Measurements from ENCODE around the gene ARHGEF12.

Gene ARHGEF12

GRCh38 chr11:120327311-120327710 lies 8.9 kb upstream of the ARHGEF12 start:
- ChIA-PET CTCF (interaction anchor here (1.6 to 2.2 kb wide), 2 partner anchors 10 to 13 kb away, joined by 5 read pairs; no protein-coding TSS in a partner anchor), POLR2A (interaction anchor here (1.7 kb wide), 1 partner anchor 11 kb away, joined by 3 read pairs; no protein-coding TSS in a partner anchor)
- 100% methylated on average over 1 of the region's 4 CpGs for WGBS (ENCODE audit: insufficient coverage)
- no peak overlapping the region for H3K4me3 ChIP-seq (ENCODE audit: control insufficient read depth in 1 of 7, extremely low read depth in 1 of 7, insufficient read depth in 4 of 7, low read depth in 2 of 7, low read length in 6 of 7)
- peaks cover 1 to 29% (median 15%) of the 10 kb centered on the region in 4 experiments for H3K4me1 ChIP-seq (ENCODE audit: control extremely low read depth in 1 of 4, control insufficient read depth in 4 of 4, insufficient read depth in 4 of 4, low read length in 3 of 4)
- peaks cover 0 to 19% (median 0%) of the 10 kb centered on the region in 5 experiments for H3K27me3 ChIP-seq (replicated peaks in 2 of 5; ENCODE audit: control insufficient read depth in 4 of 5, insufficient read depth in 5 of 5, low read length in 4 of 5)
- H3K9me3 ChIP-seq (ENCODE audit: control extremely low read depth in 1 of 5, control insufficient read depth in 4 of 5, insufficient read depth in 2 of 5, low read depth in 1 of 5, low read length in 4 of 5), result no peaks in the 10 kb centered on the region
- H3K36me3 ChIP-seq (ENCODE audit: control insufficient read depth in 4 of 4, insufficient read depth in 4 of 4, low read length in 3 of 4), result peaks cover 0 to 18% (median 5%) of the 10 kb centered on the region in 4 experiments
- no peak overlapping the region for H3K27ac ChIP-seq (ENCODE audit: insufficient read depth in 1 of 2, low read depth in 1 of 2, low read length in 2 of 2, poor library complexity in 1 of 2, severe bottlenecking in 2 of 2)
- no peak for DNase-seq

- Histone ChIP-seq H3K4me1 (ENCODE audit: control extremely low read depth in 1 of 4, control insufficient read depth in 4 of 4, insufficient read depth in 4 of 4, low read length in 3 of 4) (peaks cover 1 to 35% (median 15%) of the 10 kb centered on the region in 4 experiments), H3K9me3 (ENCODE audit: control extremely low read depth in 1 of 5, control insufficient read depth in 4 of 5, insufficient read depth in 2 of 5, low read depth in 1 of 5, low read length in 4 of 5) (no peaks in the 10 kb centered on the region), H3K36me3 (ENCODE audit: control insufficient read depth in 4 of 4, insufficient read depth in 4 of 4, low read length in 3 of 4) (peaks cover 0 to 18% (median 5%) of the 10 kb centered on the region in 4 experiments), H3K27me3 (replicated peaks in 2 of 5; ENCODE audit: control insufficient read depth in 4 of 5, insufficient read depth in 5 of 5, low read length in 4 of 5) (peaks cover 0 to 16% (median 0%) of the 10 kb centered on the region in 5 experiments), H3K4me3 (ENCODE audit: control insufficient read depth in 1 of 7, extremely low read depth in 1 of 7, insufficient read depth in 4 of 7, low read depth in 2 of 7, low read length in 6 of 7) (no peak overlapping the region), H3K27ac (ENCODE audit: insufficient read depth in 1 of 2, low read depth in 1 of 2, low read length in 2 of 2, poor library complexity in 1 of 2, severe bottlenecking in 2 of 2) (no peak overlapping the region)
- no peak for DNase-seq
- ChIA-PET CTCF (no interaction called here), POLR2A (no interaction called here)
- 97% methylated on average over 2 of the region's 3 CpGs for WGBS (ENCODE audit: insufficient coverage)
These were observed 6.7 kb upstream of the ARHGEF12 start for GRCh38 chr11:120329556-120329955.

GRCh38 chr11:120330045-120330444 lies 6.2 kb upstream of the ARHGEF12 start:
- peaks cover 0 to 17% (median 0%) of the 10 kb centered on the region in 5 experiments for H3K27me3 ChIP-seq (replicated peaks in 2 of 5; ENCODE audit: control insufficient read depth in 4 of 5, insufficient read depth in 5 of 5, low read length in 4 of 5)
- peaks cover 0 to 18% (median 5%) of the 10 kb centered on the region in 4 experiments for H3K36me3 ChIP-seq (ENCODE audit: control insufficient read depth in 4 of 4, insufficient read depth in 4 of 4, low read length in 3 of 4)
- WGBS (ENCODE audit: insufficient coverage), result 91% methylated on average over 5 of the region's 6 CpGs
- peaks cover 3 to 32% (median 13%) of the 10 kb centered on the region in 4 experiments for H3K4me1 ChIP-seq (ENCODE audit: control extremely low read depth in 1 of 4, control insufficient read depth in 4 of 4, insufficient read depth in 4 of 4, low read length in 3 of 4)
- CTCF ChIA-PET, result no interaction called here
- no peak overlapping the region for H3K27ac ChIP-seq (ENCODE audit: insufficient read depth in 1 of 2, low read depth in 1 of 2, low read length in 2 of 2, poor library complexity in 1 of 2, severe bottlenecking in 2 of 2)
- no peak overlapping the region for H3K4me3 ChIP-seq (ENCODE audit: control insufficient read depth in 1 of 7, extremely low read depth in 1 of 7, insufficient read depth in 4 of 7, low read depth in 2 of 7, low read length in 6 of 7)
- H3K9me3 ChIP-seq (ENCODE audit: control extremely low read depth in 1 of 5, control insufficient read depth in 4 of 5, insufficient read depth in 2 of 5, low read depth in 1 of 5, low read length in 4 of 5), result no peaks in the 10 kb centered on the region
- DNase-seq, result no peak
- POLR2A ChIA-PET, result no interaction called here

- Histone ChIP-seq H3K36me3 (ENCODE audit: control insufficient read depth in 4 of 4, insufficient read depth in 4 of 4, low read length in 3 of 4) (peaks cover 0 to 18% (median 5%) of the 10 kb centered on the region in 4 experiments), H3K4me3 (ENCODE audit: control insufficient read depth in 1 of 7, extremely low read depth in 1 of 7, insufficient read depth in 4 of 7, low read depth in 2 of 7, low read length in 6 of 7) (no peak overlapping the region), H3K4me1 (ENCODE audit: control extremely low read depth in 1 of 4, control insufficient read depth in 4 of 4, insufficient read depth in 4 of 4, low read length in 3 of 4) (peaks cover 6 to 31% (median 16%) of the 10 kb centered on the region in 4 experiments), H3K27me3 (replicated peaks in 2 of 5; ENCODE audit: control insufficient read depth in 4 of 5, insufficient read depth in 5 of 5, low read length in 4 of 5) (peaks cover 0 to 15% (median 0%) of the 10 kb centered on the region in 5 experiments), H3K27ac (ENCODE audit: insufficient read depth in 1 of 2, low read depth in 1 of 2, low read length in 2 of 2, poor library complexity in 1 of 2, severe bottlenecking in 2 of 2) (no peak overlapping the region), H3K9me3 (ENCODE audit: control extremely low read depth in 1 of 5, control insufficient read depth in 4 of 5, insufficient read depth in 2 of 5, low read depth in 1 of 5, low read length in 4 of 5) (no peaks in the 10 kb centered on the region)
- 100% methylated on average over 2 of the region's 2 CpGs for WGBS (ENCODE audit: insufficient coverage)
- no peak for DNase-seq
- CTCF ChIA-PET, result interaction anchor here (1.0 to 1.1 kb wide), 2 partner anchors 10 kb away, joined by 3 read pairs; no protein-coding TSS in a partner anchor
- POLR2A ChIA-PET, result no interaction called here
These were observed 4.8 kb upstream of the ARHGEF12 start for GRCh38 chr11:120331301-120331996.

- POLR2A ChIA-PET, result no interaction called here
These were observed 3.1 kb upstream of the ARHGEF12 start for GRCh38 chr11:120332822-120333716.

GRCh38 chr11:120333801-120334200 lies 2.4 kb upstream of the ARHGEF12 start:
- POLR2A ChIA-PET, result no interaction called here

More at GRCh38 chr11:120332822-120333716, 3.1 kb upstream of the ARHGEF12 start:
- Histone ChIP-seq H3K36me3 (ENCODE audit: control insufficient read depth in 4 of 4, insufficient read depth in 4 of 4, low read length in 3 of 4) (peaks cover 0 to 18% (median 5%) of the 10 kb centered on the region in 4 experiments), H3K4me3 (ENCODE audit: control insufficient read depth in 1 of 7, extremely low read depth in 1 of 7, insufficient read depth in 4 of 7, low read depth in 2 of 7, low read length in 6 of 7) (no peak overlapping the region), H3K27ac (ENCODE audit: insufficient read depth in 1 of 2, low read depth in 1 of 2, low read length in 2 of 2, poor library complexity in 1 of 2, severe bottlenecking in 2 of 2) (no peak overlapping the region), H3K27me3 (replicated peaks in 2 of 5; ENCODE audit: control insufficient read depth in 4 of 5, insufficient read depth in 5 of 5, low read length in 4 of 5) (peaks cover 3 to 26% (median 14%) of the 10 kb centered on the region in 5 experiments), H3K4me1 (ENCODE audit: control extremely low read depth in 1 of 4, control insufficient read depth in 4 of 4, insufficient read depth in 4 of 4, low read length in 3 of 4) (peaks cover 5 to 33% (median 26%) of the 10 kb centered on the region in 4 experiments), H3K9me3 (ENCODE audit: control extremely low read depth in 1 of 5, control insufficient read depth in 4 of 5, insufficient read depth in 2 of 5, low read depth in 1 of 5, low read length in 4 of 5) (no peaks in the 10 kb centered on the region)
- WGBS (ENCODE audit: insufficient coverage), result 93% methylated on average over 3 of the region's 5 CpGs
- CTCF ChIA-PET, result interaction anchor here (1.0 kb wide), 1 partner anchor 9 kb away, joined by 3 read pairs; no protein-coding TSS in a partner anchor
- DNase-seq, result peak in 1 of 3 donors; percentile 58

More at GRCh38 chr11:120333801-120334200, 2.4 kb upstream of the ARHGEF12 start:
- H3K27me3 ChIP-seq (replicated peaks in 2 of 5; ENCODE audit: control insufficient read depth in 4 of 5, insufficient read depth in 5 of 5, low read length in 4 of 5), result peaks cover 7 to 26% (median 19%) of the 10 kb centered on the region in 5 experiments
- no peak for DNase-seq
- H3K36me3 ChIP-seq (ENCODE audit: control insufficient read depth in 4 of 4, insufficient read depth in 4 of 4, low read length in 3 of 4), result peaks cover 0 to 18% (median 5%) of the 10 kb centered on the region in 4 experiments
- H3K27ac ChIP-seq (ENCODE audit: insufficient read depth in 1 of 2, low read depth in 1 of 2, low read length in 2 of 2, poor library complexity in 1 of 2, severe bottlenecking in 2 of 2), result no peak overlapping the region
- H3K4me1 ChIP-seq (ENCODE audit: control extremely low read depth in 1 of 4, control insufficient read depth in 4 of 4, insufficient read depth in 4 of 4, low read length in 3 of 4), result peaks cover 9 to 39% (median 27%) of the 10 kb centered on the region in 4 experiments
- H3K4me3 ChIP-seq (ENCODE audit: control insufficient read depth in 1 of 7, extremely low read depth in 1 of 7, insufficient read depth in 4 of 7, low read depth in 2 of 7, low read length in 6 of 7), result no peak overlapping the region
- no peaks in the 10 kb centered on the region for H3K9me3 ChIP-seq (ENCODE audit: control extremely low read depth in 1 of 5, control insufficient read depth in 4 of 5, insufficient read depth in 2 of 5, low read depth in 1 of 5, low read length in 4 of 5)
- WGBS (ENCODE audit: insufficient coverage), result 100% methylated on average over 1 of the region's 1 CpG
- CTCF ChIA-PET, result interaction anchor here (0.6 to 2.0 kb wide), 3 partner anchors 11 to 118 kb away, joined by 3 to 9 read pairs (median 3); no protein-coding TSS in a partner anchor
